H9 (cell line): ENCODE data around the gene FAM32A. TPM values are rescaled to one million over a fixed set of nuclear protein-coding genes. Genes with fewer than 3 reads are reported as not detected.

Source experiments
- DNase-seq: peaks from one replicate; pipeline ENCODE4 v3.0.0-alpha.2; 2017
- H2AFZ ChIP-seq: one replicate; pipeline ENCODE4 v1.6.1; 2013; ENCODE audit warnings: mild to moderate bottlenecking, low read length, control low read depth, moderate library complexity
- H2AK5ac ChIP-seq: 2 replicates; pipeline ENCODE4 v1.6.1; 2013; ENCODE audit warnings: low read length, control low read depth, mixed read lengths; ENCODE audit not compliant: insufficient read length
- H2BK120ac ChIP-seq: one replicate; pipeline ENCODE4 v1.6.1; 2013; ENCODE audit warnings: low read depth, mild to moderate bottlenecking, low read length, control low read depth, inconsistent platforms; ENCODE audit not compliant: poor library complexity, severe bottlenecking
- H2BK12ac ChIP-seq: 2 replicates; pipeline ENCODE4 v1.6.1; 2013; ENCODE audit warnings: low read length, control low read depth, mixed read lengths, low read depth; ENCODE audit not compliant: insufficient read length
- H2BK15ac ChIP-seq: 2 replicates; pipeline ENCODE4 v1.6.1; 2013; ENCODE audit warnings: low read depth, low read length, control low read depth
- H2BK20ac ChIP-seq: one replicate; pipeline ENCODE4 v1.6.1; 2013; ENCODE audit warnings: low read depth, mild to moderate bottlenecking, low read length, control low read depth, inconsistent platforms; ENCODE audit not compliant: poor library complexity, severe bottlenecking
- H2BK5ac ChIP-seq: 2 replicates; pipeline ENCODE4 v1.6.1; 2013; ENCODE audit warnings: low read length, control low read depth, mixed read lengths; ENCODE audit not compliant: insufficient read length
- H3K14ac ChIP-seq: 2 replicates; pipeline ENCODE4 v1.6.1; 2013; ENCODE audit warnings: low read length, control low read depth; ENCODE audit not compliant: insufficient read depth
- H3K18ac ChIP-seq: 2 replicates; pipeline ENCODE4 v1.6.1; 2013; ENCODE audit warnings: low read depth, mild to moderate bottlenecking, mixed read lengths, low read length, control low read depth; ENCODE audit not compliant: insufficient read length
- H3K23ac ChIP-seq: 2 replicates; pipeline ENCODE4 v1.6.1; 2013; ENCODE audit warnings: low read length, control low read depth, mixed read lengths, low read depth; ENCODE audit not compliant: insufficient read length
- H3K23me2 ChIP-seq: 2 replicates; pipeline ENCODE4 v1.6.1; 2013; ENCODE audit warnings: low read depth, mild to moderate bottlenecking, mixed read lengths, low read length, control low read depth; ENCODE audit not compliant: insufficient read length, poor library complexity, severe bottlenecking
- H3K27ac ChIP-seq: 2 replicates; pipeline ENCODE4 v1.5.1; 2013; ENCODE audit warnings: low read length, control low read depth, mixed read lengths, low read depth; ENCODE audit not compliant: insufficient read length
- H3K27me3 ChIP-seq: 2 replicates; pipeline ENCODE4 v1.6.1; 2013; ENCODE audit warnings: low read length, control low read depth, inconsistent platforms; ENCODE audit not compliant: insufficient read depth
- H3K4ac ChIP-seq: 2 replicates; pipeline ENCODE4 v1.6.1; 2013; ENCODE audit warnings: low read depth, mild to moderate bottlenecking, control low read depth, inconsistent platforms, low read length, moderate library complexity
- H3K4me1 ChIP-seq: 2 replicates; pipeline ENCODE4 v1.6.1; 2013; ENCODE audit warnings: low read length, control low read depth, inconsistent platforms; ENCODE audit not compliant: insufficient read depth
- H3K4me2 ChIP-seq: 2 replicates; pipeline ENCODE4 v1.6.1; 2013; ENCODE audit warnings: low read length, control low read depth, mixed read lengths; ENCODE audit not compliant: insufficient read length, insufficient read depth
- H3K56ac ChIP-seq: 2 replicates; pipeline ENCODE4 v1.6.1; 2013; ENCODE audit warnings: low read depth, mild to moderate bottlenecking, mixed read lengths, low read length, control low read depth; ENCODE audit not compliant: insufficient read length
- H3K79me1 ChIP-seq: 2 replicates; pipeline ENCODE4 v1.6.1; 2013; ENCODE audit warnings: low read depth, mild to moderate bottlenecking, moderate library complexity, low read length, control low read depth, inconsistent platforms; ENCODE audit not compliant: insufficient read depth, poor library complexity, severe bottlenecking
- H3K79me2 ChIP-seq: 2 replicates; pipeline ENCODE4 v1.6.1; 2013; ENCODE audit warnings: low read length, control low read depth, inconsistent platforms; ENCODE audit not compliant: insufficient read depth
- H3K9ac ChIP-seq: 2 replicates; pipeline ENCODE4 v1.6.1; 2013; ENCODE audit warnings: low read length, control low read depth, mixed read lengths; ENCODE audit not compliant: insufficient read length; ENCODE audit errors: extremely low read depth
- H3K9me3 ChIP-seq: one replicate; pipeline ENCODE4 v1.6.1; 2013; ENCODE audit warnings: low read depth, low read length, inconsistent platforms; ENCODE audit not compliant: control insufficient read depth
- H3T11ph ChIP-seq: one replicate; pipeline ENCODE4 v1.6.1; 2013; ENCODE audit warnings: mild to moderate bottlenecking, low read length, control low read depth, inconsistent platforms
- H4K20me1 ChIP-seq: one replicate; pipeline ENCODE4 v1.6.1; 2013; ENCODE audit not compliant: control insufficient read depth, insufficient read length, insufficient read depth
- H4K5ac ChIP-seq: 2 replicates; pipeline ENCODE4 v1.6.1; 2013; ENCODE audit warnings: low read depth, mild to moderate bottlenecking, mixed read lengths, low read length, control low read depth; ENCODE audit not compliant: insufficient read length
- H4K8ac ChIP-seq: replicated peaks from 2 replicates; pipeline ENCODE4 v1.6.1; 2013; ENCODE audit warnings: low read length, control low read depth, mixed read lengths, low read depth; ENCODE audit not compliant: insufficient read length
- H4K91ac ChIP-seq: 2 replicates; pipeline ENCODE4 v1.6.1; 2013; ENCODE audit warnings: low read depth, mild to moderate bottlenecking, moderate library complexity, mixed read lengths, low read length, control low read depth; ENCODE audit not compliant: insufficient read length
- H3K27ac Mint-ChIP-seq, 3 experiments: 2 replicates in 2 of 3; 3 replicates in 1 of 3; pipeline ENCODE4 v1.8.0; 2020 to 2021; ENCODE audit warnings: mixed read lengths in 3 of 3, mild to moderate bottlenecking in 1 of 3, moderate library complexity in 1 of 3
- H3K27me3 Mint-ChIP-seq: 2 replicates; pipeline ENCODE4 v1.8.0; 2021; ENCODE audit warnings: low read depth, mild to moderate bottlenecking, moderate library complexity, mixed read lengths
- H3K36me3 Mint-ChIP-seq, 3 experiments: 2 replicates in 2 of 3; 3 replicates in 1 of 3; pipeline ENCODE4 v1.8.0; 2020 to 2021; ENCODE audit warnings: low read depth in 3 of 3, mixed read lengths in 3 of 3; ENCODE audit not compliant: insufficient read depth in 1 of 3
- H3K4me1 Mint-ChIP-seq, 2 experiments: 2 replicates each; pipeline ENCODE4 v1.8.0; 2020; ENCODE audit warnings: mixed read lengths in 2 of 2
- H3K4me3 Mint-ChIP-seq, 2 experiments: 2 replicates in 1 of 2; 3 replicates in 1 of 2; pipeline ENCODE4 v1.8.0; 2020 to 2021; ENCODE audit warnings: mild to moderate bottlenecking in 2 of 2, mixed read lengths in 2 of 2, moderate library complexity in 1 of 2
- H3K9me3 Mint-ChIP-seq, 2 experiments: 2 replicates in 1 of 2; 3 replicates in 1 of 2; pipeline ENCODE4 v1.8.0; 2020; ENCODE audit warnings: mild to moderate bottlenecking in 2 of 2, mixed read lengths in 2 of 2, moderate library complexity in 1 of 2
- WGBS: extraction: QIAGEN DNeasy Blood & Tissue Kit; methylation state at CpG from one replicate; pipeline ENCODE4 v1.1.7; 2013; ENCODE audit warnings: missing lambda C conversion rate, low lambda C conversion rate, mixed read lengths; ENCODE audit not compliant: insufficient read length; ENCODE audit errors: extremely low coverage; 5-methylcytosine and 5-hydroxymethylcytosine counted together
- total RNA-seq: library from RNA; stranded (reverse); gene quantifications from 2 replicates; pipeline ENCODE4 v1.2.1, GENCODE V29; 2021
- TF ChIP-seq, protein P1 (sequence below): fragments of 200-600 bp; sonication (generic); conservative IDR thresholded peaks from 3 replicates; pipeline ENCODE4 v1.8.0; 2021; ENCODE audit warnings: antibody characterized with exemption, mild to moderate bottlenecking

FAM32A gene
- total RNA-seq, 1 experiment from 2014 or later: 91.9 TPM

DNA sequence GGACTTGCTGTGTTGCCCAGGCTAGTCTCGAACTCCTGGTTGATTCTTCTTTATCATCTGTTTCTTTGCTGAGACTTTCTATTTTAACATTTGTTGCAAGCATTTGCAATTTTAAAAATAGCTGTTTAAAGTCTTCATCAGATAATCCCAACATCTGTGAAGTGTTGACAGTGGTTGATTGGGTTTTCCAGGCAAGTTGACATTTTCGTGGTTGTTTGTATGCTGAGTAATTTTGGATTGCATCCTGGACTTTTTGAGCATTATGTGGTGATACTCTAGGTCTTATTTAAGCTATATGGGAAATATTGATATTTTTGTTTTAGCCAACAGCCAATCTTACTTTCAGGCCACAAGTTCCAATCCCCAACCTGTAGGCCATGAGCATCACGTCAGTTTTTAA lies 37.6 kb downstream of the FAM32A start:
- H2BK20ac ChIP-seq: no peak overlapping the region
- H3K4me1 ChIP-seq: no peaks in the 10 kb centered on the region
- DNase-seq: no peak
- no peak overlapping the region for H2BK5ac ChIP-seq
- no peaks in the 10 kb centered on the region for H3K79me1 ChIP-seq
- H2BK12ac ChIP-seq: no peak overlapping the region
- no peak overlapping the region for H2AFZ ChIP-seq
- no peak overlapping the region for H4K8ac ChIP-seq
- no peak overlapping the region for H3K27ac ChIP-seq
- Mint-ChIP-seq H3K27me3 (peaks cover 4% of the 10 kb centered on the region; the same call in 1 of the 2 replicates), H3K27ac (no peak overlapping the region; a peak in 1 of 7 replicates), H3K9me3 (peaks cover 23 to 28% of the 10 kb centered on the region in 2 experiments), H3K4me1 (no peaks in the 10 kb centered on the region), H3K4me3 (no peak overlapping the region), H3K36me3 (peaks cover 34 to 46% (median 37%) of the 10 kb centered on the region in 3 experiments)
- H3K9ac ChIP-seq: no peak overlapping the region
- no peak overlapping the region for H3K14ac ChIP-seq
- H3T11ph ChIP-seq: no peak overlapping the region
- H2BK120ac ChIP-seq: no peak overlapping the region
- H2BK15ac ChIP-seq: no peak overlapping the region
- H3K4ac ChIP-seq: no peak overlapping the region
- no peaks in the 10 kb centered on the region for H4K20me1 ChIP-seq
- no peak overlapping the region for H3K18ac ChIP-seq
- H3K9me3 ChIP-seq: no peaks in the 10 kb centered on the region
- no peak overlapping the region for H4K5ac ChIP-seq
- TF ChIP-seq, protein P1, sequence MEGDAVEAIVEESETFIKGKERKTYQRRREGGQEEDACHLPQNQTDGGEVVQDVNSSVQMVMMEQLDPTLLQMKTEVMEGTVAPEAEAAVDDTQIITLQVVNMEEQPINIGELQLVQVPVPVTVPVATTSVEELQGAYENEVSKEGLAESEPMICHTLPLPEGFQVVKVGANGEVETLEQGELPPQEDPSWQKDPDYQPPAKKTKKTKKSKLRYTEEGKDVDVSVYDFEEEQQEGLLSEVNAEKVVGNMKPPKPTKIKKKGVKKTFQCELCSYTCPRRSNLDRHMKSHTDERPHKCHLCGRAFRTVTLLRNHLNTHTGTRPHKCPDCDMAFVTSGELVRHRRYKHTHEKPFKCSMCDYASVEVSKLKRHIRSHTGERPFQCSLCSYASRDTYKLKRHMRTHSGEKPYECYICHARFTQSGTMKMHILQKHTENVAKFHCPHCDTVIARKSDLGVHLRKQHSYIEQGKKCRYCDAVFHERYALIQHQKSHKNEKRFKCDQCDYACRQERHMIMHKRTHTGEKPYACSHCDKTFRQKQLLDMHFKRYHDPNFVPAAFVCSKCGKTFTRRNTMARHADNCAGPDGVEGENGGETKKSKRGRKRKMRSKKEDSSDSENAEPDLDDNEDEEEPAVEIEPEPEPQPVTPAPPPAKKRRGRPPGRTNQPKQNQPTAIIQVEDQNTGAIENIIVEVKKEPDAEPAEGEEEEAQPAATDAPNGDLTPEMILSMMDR: no peak
- no peaks in the 10 kb centered on the region for H3K27me3 ChIP-seq
- no peak overlapping the region for H4K91ac ChIP-seq
- no peaks in the 10 kb centered on the region for H3K79me2 ChIP-seq
- no peak overlapping the region for H3K4me2 ChIP-seq
- H3K56ac ChIP-seq: no peak overlapping the region
- H3K23me2 ChIP-seq: no peaks in the 10 kb centered on the region
- no peak overlapping the region for H2AK5ac ChIP-seq
- no CpG with 5 or more reads among the region's 3 CpGs for WGBS
- no peak overlapping the region for H3K23ac ChIP-seq
